SK-N-SH treated with all-trans-retinoic acid at 6 μM for 48 hours (cell line): ENCODE results near the gene ADCYAP1R1.

Source experiments
- ATAC-seq: fragments of 200-7000 bp; cut with Tn5 transposase; 3 replicates; pipeline ENCODE4 v1.9.1; 2020; ENCODE audit warnings: mild to moderate bottlenecking, moderate library complexity
- ARNTL ChIP-seq: fragments of 450-650 bp; formaldehyde crosslinking; IDR thresholded peaks from 2 replicates; pipeline ENCODE4 v1.5.0; 2020; ENCODE audit warnings: low read depth, mild to moderate bottlenecking, moderate library complexity, borderline replicate concordance
- BACH2 ChIP-seq: fragments of 250-450 bp; sonication (Bioruptor Pico); IDR thresholded peaks from 2 replicates; pipeline ENCODE4 v1.9.0; 2021; ENCODE audit warnings: mild to moderate bottlenecking, borderline replicate concordance
- CSDC2 ChIP-seq: fragments of 250-450 bp; sonication (Bioruptor Pico); IDR thresholded peaks from 2 replicates; pipeline ENCODE4 v1.5.0; 2020; ENCODE audit warnings: mild to moderate bottlenecking, moderate library complexity
- ESRRG ChIP-seq: fragments of 250-450 bp; sonication (Bioruptor Pico); IDR thresholded peaks from 2 replicates; pipeline ENCODE4 v1.6.1; 2021; ENCODE audit warnings: mild to moderate bottlenecking
- GLIS3 ChIP-seq: fragments of 250-450 bp; sonication (Bioruptor Pico); IDR thresholded peaks from 2 replicates; pipeline ENCODE4 v1.5.0; 2020; ENCODE audit warnings: mild to moderate bottlenecking, moderate library complexity
- ISL1 ChIP-seq: fragments of 250-450 bp; sonication (Bioruptor Pico); IDR thresholded peaks from 2 replicates; pipeline ENCODE4 v2.1.2; 2022; ENCODE audit warnings: mild to moderate bottlenecking, moderate library complexity
- RARB ChIP-seq: fragments of 250-450 bp; sonication (Bioruptor Pico); IDR thresholded peaks from 2 replicates; pipeline ENCODE4 v1.8.0; 2021; ENCODE audit warnings: mild to moderate bottlenecking, moderate library complexity
- SNAI2 ChIP-seq: fragments of 250-450 bp; sonication (Bioruptor Pico); IDR thresholded peaks from 2 replicates; pipeline ENCODE4 v1.5.0; 2020; ENCODE audit warnings: mild to moderate bottlenecking, moderate library complexity
- TCF4 ChIP-seq: fragments of 250-450 bp; sonication (Bioruptor Pico); IDR thresholded peaks from 2 replicates; pipeline ENCODE4 v1.8.0; 2021; ENCODE audit warnings: mild to moderate bottlenecking, moderate library complexity, borderline replicate concordance
- TOX ChIP-seq: fragments of 250-450 bp; sonication (Bioruptor Pico); IDR thresholded peaks from 2 replicates; pipeline ENCODE4 v1.8.0; 2021; ENCODE audit warnings: mild to moderate bottlenecking, moderate library complexity, borderline replicate concordance
- ZC3H10 ChIP-seq: fragments of 250-450 bp; sonication (Bioruptor Pico); IDR thresholded peaks from 2 replicates; pipeline ENCODE4 v1.5.1; 2021; ENCODE audit warnings: mild to moderate bottlenecking, moderate library complexity
- ZFP30 ChIP-seq: fragments of 450-650 bp; formaldehyde crosslinking; IDR thresholded peaks from 2 replicates; pipeline ENCODE4 v1.5.0; 2022; ENCODE audit warnings: mild to moderate bottlenecking, moderate library complexity
- ZNF565 ChIP-seq: fragments of 450-650 bp; formaldehyde crosslinking; conservative IDR thresholded peaks from 2 replicates; pipeline ENCODE4 v1.5.0; 2020; ENCODE audit warnings: low read depth, mild to moderate bottlenecking, moderate library complexity
- ZNF8 ChIP-seq: fragments of 450-650 bp; formaldehyde crosslinking; IDR thresholded peaks from 2 replicates; pipeline ENCODE4 v1.5.0; 2020; ENCODE audit warnings: mild to moderate bottlenecking, moderate library complexity
- TF ChIP-seq, protein P1 (sequence below): fragments of 250-450 bp; sonication (Bioruptor Pico); IDR thresholded peaks from 2 replicates; pipeline ENCODE4 v1.5.0; 2020; ENCODE audit warnings: mild to moderate bottlenecking, moderate library complexity
- TF ChIP-seq, protein P2 (sequence below): fragments of 250-450 bp; sonication (Bioruptor Pico); IDR thresholded peaks from 2 replicates; pipeline ENCODE4 v1.8.0; 2021; ENCODE audit warnings: low read depth, mild to moderate bottlenecking, moderate library complexity, borderline replicate concordance
- TF ChIP-seq, protein P3 (sequence below): fragments of 250-450 bp; sonication (Bioruptor Pico); IDR thresholded peaks from 2 replicates; pipeline ENCODE4 v1.5.1; 2020; ENCODE audit warnings: low read depth, mild to moderate bottlenecking, moderate library complexity
- TF ChIP-seq, protein P4 (sequence below): fragments of 250-450 bp; sonication (Bioruptor Pico); IDR thresholded peaks from 2 replicates; pipeline ENCODE4 v1.5.1; 2021; ENCODE audit warnings: mild to moderate bottlenecking, moderate library complexity
- TF ChIP-seq, protein P5 (sequence below): fragments of 250-450 bp; sonication (Bioruptor Pico); IDR thresholded peaks from 2 replicates; pipeline ENCODE4 v1.8.0; 2020; ENCODE audit warnings: mild to moderate bottlenecking, moderate library complexity, borderline replicate concordance

The ADCYAP1R1 gene

DNA sequence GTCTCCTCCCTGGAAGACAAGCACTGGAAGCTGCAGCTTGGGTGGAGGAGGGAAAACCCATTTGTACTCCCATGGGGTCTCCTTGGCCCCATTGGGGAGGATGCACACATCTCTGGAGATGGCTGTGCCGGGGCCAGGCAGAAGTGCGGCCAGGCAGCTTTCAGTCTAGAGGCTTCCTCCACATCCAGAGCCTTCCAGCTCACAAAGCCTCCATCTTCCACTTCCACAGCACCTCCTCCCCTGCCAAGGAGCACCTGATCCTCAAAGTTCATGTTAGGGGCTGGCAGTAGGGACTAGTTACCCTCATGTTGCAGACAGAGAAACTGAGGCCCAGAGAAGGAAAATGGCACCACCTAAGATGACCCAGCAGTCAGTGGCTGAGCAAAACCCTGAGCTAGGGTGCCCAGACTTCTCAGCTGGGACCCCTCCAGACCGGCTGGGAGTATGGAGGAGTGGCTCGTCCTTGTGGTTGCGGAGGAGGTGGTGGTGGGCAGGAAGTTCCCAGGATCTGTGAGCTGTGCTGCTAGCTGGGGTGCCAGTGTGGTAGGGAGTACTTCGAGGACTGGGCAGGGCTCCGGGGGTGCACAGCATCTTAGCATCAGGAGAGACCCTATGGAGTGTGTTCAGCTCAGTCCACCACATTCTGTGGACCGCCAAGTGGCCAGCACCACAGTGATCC lies 44.2 kb downstream of the ADCYAP1R1 start:
- TF ChIP-seq ZFP30 (CRISPR knock-in tag) = no peak
- TF ChIP-seq, protein P1, sequence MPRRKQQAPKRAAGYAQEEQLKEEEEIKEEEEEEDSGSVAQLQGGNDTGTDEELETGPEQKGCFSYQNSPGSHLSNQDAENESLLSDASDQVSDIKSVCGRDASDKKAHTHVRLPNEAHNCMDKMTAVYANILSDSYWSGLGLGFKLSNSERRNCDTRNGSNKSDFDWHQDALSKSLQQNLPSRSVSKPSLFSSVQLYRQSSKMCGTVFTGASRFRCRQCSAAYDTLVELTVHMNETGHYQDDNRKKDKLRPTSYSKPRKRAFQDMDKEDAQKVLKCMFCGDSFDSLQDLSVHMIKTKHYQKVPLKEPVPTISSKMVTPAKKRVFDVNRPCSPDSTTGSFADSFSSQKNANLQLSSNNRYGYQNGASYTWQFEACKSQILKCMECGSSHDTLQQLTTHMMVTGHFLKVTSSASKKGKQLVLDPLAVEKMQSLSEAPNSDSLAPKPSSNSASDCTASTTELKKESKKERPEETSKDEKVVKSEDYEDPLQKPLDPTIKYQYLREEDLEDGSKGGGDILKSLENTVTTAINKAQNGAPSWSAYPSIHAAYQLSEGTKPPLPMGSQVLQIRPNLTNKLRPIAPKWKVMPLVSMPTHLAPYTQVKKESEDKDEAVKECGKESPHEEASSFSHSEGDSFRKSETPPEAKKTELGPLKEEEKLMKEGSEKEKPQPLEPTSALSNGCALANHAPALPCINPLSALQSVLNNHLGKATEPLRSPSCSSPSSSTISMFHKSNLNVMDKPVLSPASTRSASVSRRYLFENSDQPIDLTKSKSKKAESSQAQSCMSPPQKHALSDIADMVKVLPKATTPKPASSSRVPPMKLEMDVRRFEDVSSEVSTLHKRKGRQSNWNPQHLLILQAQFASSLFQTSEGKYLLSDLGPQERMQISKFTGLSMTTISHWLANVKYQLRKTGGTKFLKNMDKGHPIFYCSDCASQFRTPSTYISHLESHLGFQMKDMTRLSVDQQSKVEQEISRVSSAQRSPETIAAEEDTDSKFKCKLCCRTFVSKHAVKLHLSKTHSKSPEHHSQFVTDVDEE = no peak
- TF ChIP-seq, protein P2, sequence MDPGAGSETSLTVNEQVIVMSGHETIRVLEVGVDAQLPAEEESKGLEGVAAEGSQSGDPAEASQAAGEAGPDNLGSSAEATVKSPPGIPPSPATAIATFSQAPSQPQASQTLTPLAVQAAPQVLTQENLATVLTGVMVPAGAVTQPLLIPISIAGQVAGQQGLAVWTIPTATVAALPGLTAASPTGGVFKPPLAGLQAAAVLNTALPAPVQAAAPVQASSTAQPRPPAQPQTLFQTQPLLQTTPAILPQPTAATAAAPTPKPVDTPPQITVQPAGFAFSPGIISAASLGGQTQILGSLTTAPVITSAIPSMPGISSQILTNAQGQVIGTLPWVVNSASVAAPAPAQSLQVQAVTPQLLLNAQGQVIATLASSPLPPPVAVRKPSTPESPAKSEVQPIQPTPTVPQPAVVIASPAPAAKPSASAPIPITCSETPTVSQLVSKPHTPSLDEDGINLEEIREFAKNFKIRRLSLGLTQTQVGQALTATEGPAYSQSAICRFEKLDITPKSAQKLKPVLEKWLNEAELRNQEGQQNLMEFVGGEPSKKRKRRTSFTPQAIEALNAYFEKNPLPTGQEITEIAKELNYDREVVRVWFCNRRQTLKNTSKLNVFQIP (CRISPR knock-in tag) = no peak
- TF ChIP-seq, protein P3, sequence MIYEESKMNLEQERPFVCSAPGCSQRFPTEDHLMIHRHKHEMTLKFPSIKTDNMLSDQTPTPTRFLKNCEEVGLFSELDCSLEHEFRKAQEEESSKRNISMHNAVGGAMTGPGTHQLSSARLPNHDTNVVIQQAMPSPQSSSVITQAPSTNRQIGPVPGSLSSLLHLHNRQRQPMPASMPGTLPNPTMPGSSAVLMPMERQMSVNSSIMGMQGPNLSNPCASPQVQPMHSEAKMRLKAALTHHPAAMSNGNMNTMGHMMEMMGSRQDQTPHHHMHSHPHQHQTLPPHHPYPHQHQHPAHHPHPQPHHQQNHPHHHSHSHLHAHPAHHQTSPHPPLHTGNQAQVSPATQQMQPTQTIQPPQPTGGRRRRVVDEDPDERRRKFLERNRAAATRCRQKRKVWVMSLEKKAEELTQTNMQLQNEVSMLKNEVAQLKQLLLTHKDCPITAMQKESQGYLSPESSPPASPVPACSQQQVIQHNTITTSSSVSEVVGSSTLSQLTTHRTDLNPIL (CRISPR knock-in tag) = no peak
- TF ChIP-seq ZNF565 (CRISPR knock-in tag) = no peak
- TF ChIP-seq, protein P4, sequence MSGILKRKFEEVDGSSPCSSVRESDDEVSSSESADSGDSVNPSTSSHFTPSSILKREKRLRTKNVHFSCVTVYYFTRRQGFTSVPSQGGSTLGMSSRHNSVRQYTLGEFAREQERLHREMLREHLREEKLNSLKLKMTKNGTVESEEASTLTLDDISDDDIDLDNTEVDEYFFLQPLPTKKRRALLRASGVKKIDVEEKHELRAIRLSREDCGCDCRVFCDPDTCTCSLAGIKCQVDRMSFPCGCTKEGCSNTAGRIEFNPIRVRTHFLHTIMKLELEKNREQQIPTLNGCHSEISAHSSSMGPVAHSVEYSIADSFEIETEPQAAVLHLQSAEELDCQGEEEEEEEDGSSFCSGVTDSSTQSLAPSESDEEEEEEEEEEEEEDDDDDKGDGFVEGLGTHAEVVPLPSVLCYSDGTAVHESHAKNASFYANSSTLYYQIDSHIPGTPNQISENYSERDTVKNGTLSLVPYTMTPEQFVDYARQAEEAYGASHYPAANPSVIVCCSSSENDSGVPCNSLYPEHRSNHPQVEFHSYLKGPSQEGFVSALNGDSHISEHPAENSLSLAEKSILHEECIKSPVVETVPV (CRISPR knock-in tag) = no peak
- TF ChIP-seq ISL1 (CRISPR knock-in tag) = no peak
- no peak for TF ChIP-seq TOX (CRISPR knock-in tag)
- no peak for TF ChIP-seq ZC3H10 (CRISPR knock-in tag)
- TF ChIP-seq, protein P5, sequence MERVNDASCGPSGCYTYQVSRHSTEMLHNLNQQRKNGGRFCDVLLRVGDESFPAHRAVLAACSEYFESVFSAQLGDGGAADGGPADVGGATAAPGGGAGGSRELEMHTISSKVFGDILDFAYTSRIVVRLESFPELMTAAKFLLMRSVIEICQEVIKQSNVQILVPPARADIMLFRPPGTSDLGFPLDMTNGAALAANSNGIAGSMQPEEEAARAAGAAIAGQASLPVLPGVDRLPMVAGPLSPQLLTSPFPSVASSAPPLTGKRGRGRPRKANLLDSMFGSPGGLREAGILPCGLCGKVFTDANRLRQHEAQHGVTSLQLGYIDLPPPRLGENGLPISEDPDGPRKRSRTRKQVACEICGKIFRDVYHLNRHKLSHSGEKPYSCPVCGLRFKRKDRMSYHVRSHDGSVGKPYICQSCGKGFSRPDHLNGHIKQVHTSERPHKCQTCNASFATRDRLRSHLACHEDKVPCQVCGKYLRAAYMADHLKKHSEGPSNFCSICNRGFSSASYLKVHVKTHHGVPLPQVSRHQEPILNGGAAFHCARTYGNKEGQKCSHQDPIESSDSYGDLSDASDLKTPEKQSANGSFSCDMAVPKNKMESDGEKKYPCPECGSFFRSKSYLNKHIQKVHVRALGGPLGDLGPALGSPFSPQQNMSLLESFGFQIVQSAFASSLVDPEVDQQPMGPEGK = no peak
- no peak for TF ChIP-seq ARNTL (CRISPR knock-in tag)
- no peak for TF ChIP-seq TCF4 (CRISPR knock-in tag)
- no peak for TF ChIP-seq ZNF8
- TF ChIP-seq ESRRG (CRISPR knock-in tag) = no peak
- no peak for TF ChIP-seq CSDC2 (CRISPR knock-in tag)
- TF ChIP-seq GLIS3 (CRISPR knock-in tag) = no peak
- TF ChIP-seq RARB (CRISPR knock-in tag) = no peak
- no peak for ATAC-seq

DNA sequence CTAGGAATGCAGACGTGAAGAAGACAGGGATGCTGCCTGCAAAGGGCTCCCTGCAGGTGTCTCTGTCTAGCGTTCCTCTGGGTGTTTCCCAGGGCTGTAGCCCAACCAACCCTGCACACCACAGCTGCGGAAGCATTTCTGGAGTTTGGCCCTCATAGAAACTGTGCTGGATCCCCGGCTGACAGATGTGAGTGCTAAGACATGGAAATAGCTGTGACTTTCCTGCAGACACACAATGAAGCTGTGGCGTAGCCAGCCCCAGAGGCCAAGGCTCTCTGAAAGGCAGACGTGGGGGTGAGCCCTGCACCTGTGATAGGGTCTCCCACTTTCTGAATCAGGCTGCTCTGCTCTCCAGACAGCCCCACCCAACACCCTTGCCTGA lies 44.8 kb downstream of the ADCYAP1R1 start:
- ATAC-seq = no peak
- TF ChIP-seq, protein P5 = no peak
- TF ChIP-seq, protein P4 (CRISPR knock-in tag) = no peak
- TF ChIP-seq BACH2 (no peak), ZNF8 (no peak), TCF4 (CRISPR knock-in tag) (no peak), ISL1 (CRISPR knock-in tag) (no peak), RARB (CRISPR knock-in tag) (no peak), ZC3H10 (CRISPR knock-in tag) (no peak), GLIS3 (CRISPR knock-in tag) (no peak), SNAI2 (CRISPR knock-in tag) (no peak), ZFP30 (CRISPR knock-in tag) (no peak), ARNTL (CRISPR knock-in tag) (no peak), TOX (CRISPR knock-in tag) (no peak)
- TF ChIP-seq, protein P3 (CRISPR knock-in tag) = no peak
- TF ChIP-seq, protein P2 (CRISPR knock-in tag) = no peak
